Panc1 (cell line): ENCODE results near the gene NFIB.

Source experiments
- POLR2AphosphoS5 ChIP-seq: IDR thresholded peaks from 2 replicates; pipeline ENCODE4 v1.6.1; 2012; ENCODE audit warnings: mild to moderate bottlenecking, low read depth, low read length, moderate library complexity
- SIN3A ChIP-seq: IDR thresholded peaks from 2 replicates; pipeline ENCODE4 v1.6.1; 2012; ENCODE audit warnings: low read depth, mild to moderate bottlenecking, low read length, moderate library complexity, borderline replicate concordance; ENCODE audit not compliant: insufficient read depth
- TCF7L2 ChIP-seq: IDR thresholded peaks from 2 replicates; pipeline ENCODE4 v1.6.1; 2011; ENCODE audit warnings: mild to moderate bottlenecking, low read depth, low read length, inconsistent platforms
- TF ChIP-seq, protein P1 (sequence below): fragments of 450-650 bp; IDR thresholded peaks from 2 replicates; pipeline ENCODE4 v1.5.1; 2017; ENCODE audit warnings: mild to moderate bottlenecking
- TF ChIP-seq, protein P2 (sequence below), 2 experiments: IDR thresholded peaks; 2 replicates each; pipeline ENCODE4 v1.6.1; 2011 to 2012; ENCODE audit warnings: low read depth in 2 of 2, control low read depth in 1 of 2, low read length in 1 of 2, mild to moderate bottlenecking in 1 of 2, moderate library complexity in 1 of 2; ENCODE audit not compliant: insufficient read depth in 1 of 2

DNA sequence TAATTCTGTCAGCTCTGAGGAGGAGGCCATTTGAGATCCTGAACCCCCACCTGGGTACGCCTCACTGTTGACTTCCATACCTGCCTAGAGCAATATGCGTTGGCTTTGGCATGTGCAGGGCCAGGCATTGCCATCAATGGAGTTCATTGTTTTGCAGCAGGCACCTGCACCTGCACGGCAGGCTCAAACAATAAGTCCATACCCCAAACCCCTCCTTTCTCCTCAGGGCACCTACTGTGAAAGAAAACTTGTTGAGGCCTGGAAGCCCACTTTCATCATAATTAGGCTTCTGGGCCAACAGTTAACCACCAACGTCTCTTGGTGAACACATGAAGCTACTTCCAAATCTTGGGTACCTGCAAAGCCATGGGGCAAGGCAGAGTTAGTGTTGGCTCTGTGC is 238.7 kb downstream of the NFIB start:
- TF ChIP-seq POLR2AphosphoS5 = no peak
- TF ChIP-seq, protein P1, sequence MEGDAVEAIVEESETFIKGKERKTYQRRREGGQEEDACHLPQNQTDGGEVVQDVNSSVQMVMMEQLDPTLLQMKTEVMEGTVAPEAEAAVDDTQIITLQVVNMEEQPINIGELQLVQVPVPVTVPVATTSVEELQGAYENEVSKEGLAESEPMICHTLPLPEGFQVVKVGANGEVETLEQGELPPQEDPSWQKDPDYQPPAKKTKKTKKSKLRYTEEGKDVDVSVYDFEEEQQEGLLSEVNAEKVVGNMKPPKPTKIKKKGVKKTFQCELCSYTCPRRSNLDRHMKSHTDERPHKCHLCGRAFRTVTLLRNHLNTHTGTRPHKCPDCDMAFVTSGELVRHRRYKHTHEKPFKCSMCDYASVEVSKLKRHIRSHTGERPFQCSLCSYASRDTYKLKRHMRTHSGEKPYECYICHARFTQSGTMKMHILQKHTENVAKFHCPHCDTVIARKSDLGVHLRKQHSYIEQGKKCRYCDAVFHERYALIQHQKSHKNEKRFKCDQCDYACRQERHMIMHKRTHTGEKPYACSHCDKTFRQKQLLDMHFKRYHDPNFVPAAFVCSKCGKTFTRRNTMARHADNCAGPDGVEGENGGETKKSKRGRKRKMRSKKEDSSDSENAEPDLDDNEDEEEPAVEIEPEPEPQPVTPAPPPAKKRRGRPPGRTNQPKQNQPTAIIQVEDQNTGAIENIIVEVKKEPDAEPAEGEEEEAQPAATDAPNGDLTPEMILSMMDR = no peak
- TF ChIP-seq, protein P2, sequence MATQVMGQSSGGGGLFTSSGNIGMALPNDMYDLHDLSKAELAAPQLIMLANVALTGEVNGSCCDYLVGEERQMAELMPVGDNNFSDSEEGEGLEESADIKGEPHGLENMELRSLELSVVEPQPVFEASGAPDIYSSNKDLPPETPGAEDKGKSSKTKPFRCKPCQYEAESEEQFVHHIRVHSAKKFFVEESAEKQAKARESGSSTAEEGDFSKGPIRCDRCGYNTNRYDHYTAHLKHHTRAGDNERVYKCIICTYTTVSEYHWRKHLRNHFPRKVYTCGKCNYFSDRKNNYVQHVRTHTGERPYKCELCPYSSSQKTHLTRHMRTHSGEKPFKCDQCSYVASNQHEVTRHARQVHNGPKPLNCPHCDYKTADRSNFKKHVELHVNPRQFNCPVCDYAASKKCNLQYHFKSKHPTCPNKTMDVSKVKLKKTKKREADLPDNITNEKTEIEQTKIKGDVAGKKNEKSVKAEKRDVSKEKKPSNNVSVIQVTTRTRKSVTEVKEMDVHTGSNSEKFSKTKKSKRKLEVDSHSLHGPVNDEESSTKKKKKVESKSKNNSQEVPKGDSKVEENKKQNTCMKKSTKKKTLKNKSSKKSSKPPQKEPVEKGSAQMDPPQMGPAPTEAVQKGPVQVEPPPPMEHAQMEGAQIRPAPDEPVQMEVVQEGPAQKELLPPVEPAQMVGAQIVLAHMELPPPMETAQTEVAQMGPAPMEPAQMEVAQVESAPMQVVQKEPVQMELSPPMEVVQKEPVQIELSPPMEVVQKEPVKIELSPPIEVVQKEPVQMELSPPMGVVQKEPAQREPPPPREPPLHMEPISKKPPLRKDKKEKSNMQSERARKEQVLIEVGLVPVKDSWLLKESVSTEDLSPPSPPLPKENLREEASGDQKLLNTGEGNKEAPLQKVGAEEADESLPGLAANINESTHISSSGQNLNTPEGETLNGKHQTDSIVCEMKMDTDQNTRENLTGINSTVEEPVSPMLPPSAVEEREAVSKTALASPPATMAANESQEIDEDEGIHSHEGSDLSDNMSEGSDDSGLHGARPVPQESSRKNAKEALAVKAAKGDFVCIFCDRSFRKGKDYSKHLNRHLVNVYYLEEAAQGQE (IDR thresholded peaks at IDR 0.05; ENCODE audit: insufficient read depth in 1 of 2, low read depth in 2 of 2, low read length in 1 of 2) = no peak
- TF ChIP-seq TCF7L2 = no peak
- TF ChIP-seq SIN3A = no peak
